Measurements from ENCODE around the gene SFRP4. TPM values are rescaled to one million over a fixed set of nuclear protein-coding genes. Genes with fewer than 3 reads are reported as not detected.

The SFRP4 gene
- 13.7 and 35.0 TPM in 2 replicates for total RNA-seq

DNA sequence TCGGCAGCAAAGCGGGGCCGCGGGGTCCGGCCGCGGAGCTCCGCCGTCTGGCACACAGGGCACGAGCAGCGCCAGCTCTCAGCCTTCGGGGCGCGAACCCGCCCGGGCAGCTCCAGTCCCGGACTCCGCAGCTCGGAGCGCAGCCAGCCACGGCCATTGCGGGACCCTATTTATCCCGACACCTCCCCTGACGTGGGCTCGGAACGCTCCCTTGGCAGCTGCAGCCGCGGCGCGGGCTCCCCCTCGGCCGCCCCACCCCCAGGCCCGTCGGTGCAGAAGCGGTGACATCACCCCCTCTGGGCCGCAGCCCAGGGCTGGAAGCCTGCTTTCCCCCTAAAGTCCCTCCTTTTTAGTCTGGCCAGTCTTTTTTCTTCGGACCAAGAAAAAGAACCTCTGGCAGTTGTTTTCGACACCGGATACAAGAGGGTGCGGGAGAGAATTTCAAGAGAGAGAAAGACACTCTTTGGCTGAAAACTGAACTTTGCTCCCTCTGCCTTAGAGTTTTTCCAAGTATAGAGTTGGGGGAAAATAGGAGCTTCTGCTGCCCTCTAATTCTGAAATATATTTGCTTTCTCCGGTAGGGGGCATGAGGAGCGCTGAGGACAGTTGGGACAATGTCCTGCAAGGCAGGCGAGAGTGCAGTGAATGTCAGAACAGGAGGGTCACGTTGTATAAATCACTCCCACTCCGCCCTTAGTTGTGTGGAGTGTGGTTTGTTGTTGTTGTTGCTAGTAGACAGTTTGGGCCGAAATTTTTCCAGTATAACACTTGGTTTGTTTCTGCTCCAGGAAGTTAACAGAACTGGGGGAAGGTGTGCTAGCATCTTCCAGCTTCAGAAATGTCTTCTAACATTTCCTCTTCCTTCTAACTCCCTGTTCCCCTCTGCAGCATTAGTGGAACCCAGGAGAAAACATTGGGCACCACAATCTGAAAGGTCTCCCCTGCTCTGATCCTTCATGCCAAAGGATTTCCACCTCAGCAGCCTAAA lies at the start of gene SFRP4:
TSS of gene SFRP4 (minus strand) at position 145 of the 988 bp plus-strand sequence. CDS start 280 bp downstream, outside the sequence.

GRCh38 chr7:37920305-37920848 lies 3.8 kb upstream of the SFRP4 start, which contains the start of gene EPDR1:
EPDR1 (plus strand) TSS chr7:37920640; CDS start chr7:37920940, 300 bp downstream.

Other genes starting within 250 kb of the SFRP4 start
- gene GPR141, start 233.1 kb downstream of the SFRP4 start, total RNA-seq: not detected in 2 replicates
- gene NME8, start 68.2 kb downstream of the SFRP4 start, total RNA-seq: not detected in 2 replicates
- 51.2 and 99.0 TPM in 2 replicates for gene EPDR1, start 3.8 kb upstream of the SFRP4 start, total RNA-seq

Measured in aortic smooth muscle cell (primary cell).